SH-SY5Y (cell line): ENCODE data around the gene ARHGAP8.

ENCODE experiments used
- GATA2 ChIP-seq: IDR thresholded peaks from 2 replicates; pipeline ENCODE4 v1.6.1; 2011; ENCODE audit warnings: mild to moderate bottlenecking, low read depth, low read length
- GATA3 ChIP-seq: IDR thresholded peaks from 2 replicates; pipeline ENCODE4 v1.6.1; 2011; ENCODE audit warnings: low read depth, mild to moderate bottlenecking, low read length, moderate library complexity

Gene ARHGAP8

GRCh38 chr22:44871782-44872181 lies 119.4 kb downstream of the ARHGAP8 start:
- TF ChIP-seq GATA3 (no peak), GATA2 (no peak)

DNA sequence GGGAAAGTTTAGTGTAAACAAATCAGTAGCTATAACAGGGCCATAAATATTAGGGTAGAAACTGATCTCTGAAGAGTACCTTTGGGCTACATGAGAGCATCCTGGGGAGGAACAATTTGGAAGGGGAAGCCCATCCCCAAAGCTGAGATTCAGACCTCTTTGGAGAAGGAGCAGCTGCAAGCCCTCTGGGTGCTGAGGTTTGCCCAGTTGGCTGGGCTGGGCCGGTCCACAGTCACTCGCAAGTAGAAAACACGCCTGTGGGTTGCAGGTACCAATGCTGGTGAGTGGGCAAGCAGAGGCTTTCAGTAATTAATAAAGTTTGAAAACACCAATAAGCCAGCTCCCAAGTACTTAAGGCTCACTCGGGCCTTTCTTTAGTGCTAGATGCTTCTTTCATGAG lies 124.5 kb downstream of the ARHGAP8 start:
- no peak for TF ChIP-seq GATA2
- TF ChIP-seq GATA3, result no peak

DNA sequence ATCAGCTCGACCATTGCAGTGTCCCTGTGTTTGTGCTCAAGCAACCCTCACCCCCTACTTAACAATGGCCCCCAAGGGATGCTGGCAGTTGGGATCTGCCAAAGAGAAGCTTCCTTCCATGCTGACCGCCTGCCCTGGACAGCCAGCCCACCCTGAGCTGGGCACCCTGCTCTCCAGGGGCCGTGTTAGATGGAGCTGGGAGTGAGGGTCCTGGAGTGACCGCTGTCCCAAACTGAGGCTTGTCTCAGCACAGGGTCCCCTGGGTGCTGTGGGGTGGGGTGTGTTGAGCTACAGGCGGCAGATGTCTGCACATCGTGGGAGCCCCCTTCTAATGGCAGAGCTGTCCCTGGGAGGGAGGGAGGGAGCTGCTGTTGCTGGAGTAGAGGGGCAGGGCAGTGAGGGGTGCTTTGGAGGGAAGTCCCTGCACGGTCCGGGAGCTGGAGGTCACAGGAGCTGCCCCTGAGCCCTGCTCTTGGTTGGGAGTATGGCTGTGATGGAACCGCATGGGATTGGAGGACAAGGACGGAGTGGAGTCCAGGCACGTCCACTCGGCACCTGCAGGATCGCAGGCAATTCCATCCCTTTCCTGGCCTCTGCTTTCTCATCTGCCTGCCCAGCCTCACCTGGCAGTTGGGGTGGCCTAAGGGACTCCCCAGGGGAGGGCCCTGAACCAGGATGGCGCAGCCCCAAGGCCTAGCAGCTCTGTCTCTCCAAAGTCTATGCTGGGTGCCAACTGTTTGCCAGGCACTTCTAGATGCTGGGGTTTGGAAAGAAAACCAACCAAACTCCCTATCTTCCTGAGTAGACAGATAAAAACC lies 126.3 kb downstream of the ARHGAP8 start:
- TF ChIP-seq GATA3 (no peak), GATA2 (no peak)

GRCh38 chr22:44879301-44879680 lies 126.9 kb downstream of the ARHGAP8 start:
- TF ChIP-seq GATA2 (no peak), GATA3 (no peak)

DNA sequence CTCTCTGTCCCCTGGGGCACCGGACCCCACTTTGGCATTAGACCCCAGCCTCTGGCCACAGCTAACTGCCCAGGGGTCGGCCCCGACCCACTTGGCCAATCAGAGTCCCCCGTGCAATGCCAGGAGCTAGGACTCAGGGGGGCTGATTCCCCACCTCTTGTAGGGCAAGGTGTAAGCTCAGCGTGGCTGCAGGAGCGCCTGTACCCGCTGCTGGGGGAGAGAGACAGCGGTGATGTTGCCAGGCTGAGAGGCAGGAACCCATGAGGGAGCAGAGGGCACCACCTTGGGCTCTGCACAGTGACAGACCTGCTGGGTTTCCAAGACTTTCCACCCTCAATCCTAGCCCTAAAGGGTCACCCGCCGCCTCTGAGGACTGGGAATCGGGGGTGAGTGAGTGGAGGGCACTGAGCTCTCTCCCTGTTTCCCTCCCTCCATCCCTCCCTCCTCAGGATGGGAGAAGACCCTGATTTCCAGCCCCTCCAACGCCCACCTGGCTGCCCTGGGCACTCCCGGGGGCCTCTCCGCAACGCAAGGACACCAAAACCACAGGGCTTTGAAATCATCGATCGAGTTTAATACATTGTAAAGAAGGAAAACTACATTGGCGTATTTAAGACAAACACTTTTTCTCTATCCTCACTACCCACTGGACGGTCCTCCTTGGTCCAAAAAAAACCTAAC lies 128.4 kb downstream of the ARHGAP8 start:
- TF ChIP-seq GATA3, result no peak
- no peak for TF ChIP-seq GATA2

GRCh38 chr22:44881624-44882023 lies 129.2 kb downstream of the ARHGAP8 start:
- TF ChIP-seq GATA3 (no peak), GATA2 (no peak)

GRCh38 chr22:44882226-44882905 lies 130.0 kb downstream of the ARHGAP8 start:
- TF ChIP-seq GATA3, result no peak

GRCh38 chr22:44883011-44883421 lies 130.6 kb downstream of the ARHGAP8 start:
- TF ChIP-seq GATA2 (no peak), GATA3 (no peak)

DNA sequence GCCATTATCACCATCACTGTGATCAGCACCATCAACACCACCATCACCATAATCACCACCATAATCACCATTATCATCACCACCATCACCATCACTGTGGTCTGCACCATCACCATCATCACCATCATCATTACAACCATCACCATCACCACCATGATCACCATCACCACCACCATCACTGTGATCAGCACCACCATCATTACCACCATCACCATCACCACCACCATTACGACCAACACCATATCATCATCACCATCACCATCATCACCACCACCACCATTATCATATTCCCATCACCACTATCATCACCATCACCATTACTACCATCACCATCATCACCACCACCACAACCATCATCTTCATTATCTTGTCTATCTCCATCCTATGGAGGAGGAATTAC lies 132.2 kb downstream of the ARHGAP8 start:
- TF ChIP-seq GATA2 (no peak), GATA3 (no peak)

DNA sequence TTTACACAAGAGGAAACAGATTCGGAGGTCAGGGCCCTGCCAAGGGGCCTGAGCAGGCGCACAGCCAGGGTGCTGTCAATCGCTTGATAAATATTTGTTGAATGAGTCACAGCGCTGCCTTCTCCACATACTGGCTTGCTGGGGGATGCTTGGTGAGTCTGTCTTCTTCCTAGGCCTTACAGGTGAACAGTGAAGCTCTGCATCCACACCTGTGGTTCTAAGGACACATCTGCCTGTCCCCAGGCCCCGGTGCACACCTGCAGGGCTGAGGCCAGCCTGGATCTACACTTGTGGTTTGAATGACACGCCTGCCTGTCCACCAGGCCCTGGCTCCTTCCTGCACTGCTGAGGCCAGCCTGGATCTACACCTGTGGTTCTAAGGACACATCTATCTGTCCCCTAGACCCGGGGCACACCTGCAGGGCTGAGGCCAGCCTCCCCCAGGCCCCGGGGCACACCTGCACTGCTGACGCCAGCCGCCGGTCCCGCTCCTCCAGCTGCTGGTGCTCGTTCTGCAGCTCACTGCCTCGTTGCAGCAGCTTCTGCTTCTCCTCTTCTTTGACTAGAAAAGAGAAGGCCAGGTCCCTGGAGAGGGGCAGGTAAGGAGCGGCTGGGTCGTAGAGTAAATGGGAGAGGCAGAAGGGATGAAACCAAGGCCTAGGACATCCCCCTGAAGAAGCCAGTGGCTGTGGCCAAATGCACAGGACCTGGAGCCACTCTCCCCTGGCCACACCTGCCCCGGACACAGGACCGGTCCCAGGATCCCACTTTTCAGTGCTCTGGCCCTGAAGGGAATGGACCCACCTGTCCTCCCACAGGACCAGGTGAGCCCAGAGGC lies 132.8 kb downstream of the ARHGAP8 start:
- no peak for TF ChIP-seq GATA2
- no peak for TF ChIP-seq GATA3

- TF ChIP-seq GATA2, result no peak
- no peak for TF ChIP-seq GATA3
These were observed 133.5 kb downstream of the ARHGAP8 start for GRCh38 chr22:44885806-44886360.

- TF ChIP-seq GATA3 (no peak), GATA2 (no peak)
These were observed 135.6 kb downstream of the ARHGAP8 start for GRCh38 chr22:44887941-44888366.

GRCh38 chr22:44888491-44889254 lies 136.3 kb downstream of the ARHGAP8 start:
- TF ChIP-seq GATA2 (no peak), GATA3 (no peak)
